Epithelial cell of prostate (primary cell): ENCODE measurements around the gene MTUS2.

Source experiments
- DNase-seq: peaks from one replicate; pipeline ENCODE4 v3.0.0-alpha.2; 2011; ENCODE audit warnings: low read depth, low spot score
- H3K27ac ChIP-seq: fragments of 450-650 bp; 2 replicates; pipeline ENCODE4 v1.5.1; 2017; ENCODE audit warnings: mild to moderate bottlenecking

The MTUS2 gene

GRCh38 chr13:29527511-29527910 is 707.4 kb downstream of the MTUS2 start:
- H3K27ac ChIP-seq = no peak overlapping the region
- DNase-seq = no peak

- no peak for DNase-seq
- H3K27ac ChIP-seq = no peak overlapping the region
Observed at GRCh38 chr13:29527916-29528315, 707.8 kb downstream of the MTUS2 start.

GRCh38 chr13:29529754-29530153 is 709.6 kb downstream of the MTUS2 start:
- no peak for DNase-seq
- no peak overlapping the region for H3K27ac ChIP-seq

- no peak overlapping the region for H3K27ac ChIP-seq
- no peak for DNase-seq
Observed at GRCh38 chr13:29530901-29531300, 710.8 kb downstream of the MTUS2 start.

- no peak overlapping the region for H3K27ac ChIP-seq
- DNase-seq = no peak
Observed at GRCh38 chr13:29532116-29532515, 712.0 kb downstream of the MTUS2 start.

- DNase-seq = no peak
- H3K27ac ChIP-seq = no peak overlapping the region
Observed at GRCh38 chr13:29532821-29533220, 712.7 kb downstream of the MTUS2 start.

- no peak for DNase-seq
- no peak overlapping the region for H3K27ac ChIP-seq
Observed at GRCh38 chr13:29534083-29534482, 713.9 kb downstream of the MTUS2 start.

- DNase-seq = no peak
- H3K27ac ChIP-seq = no peak overlapping the region
Observed at GRCh38 chr13:29535663-29536655, 715.8 kb downstream of the MTUS2 start.

GRCh38 chr13:29536853-29537252 is 716.7 kb downstream of the MTUS2 start:
- no peak overlapping the region for H3K27ac ChIP-seq
- no peak for DNase-seq

GRCh38 chr13:29537736-29538651 is 717.9 kb downstream of the MTUS2 start:
- H3K27ac ChIP-seq = no peak overlapping the region
- DNase-seq = no peak

GRCh38 chr13:29538652-29539040 is 718.5 kb downstream of the MTUS2 start:
- DNase-seq = no peak
- no peak overlapping the region for H3K27ac ChIP-seq

- no peak for DNase-seq
- no peak overlapping the region for H3K27ac ChIP-seq
Observed at GRCh38 chr13:29539856-29540255, 719.7 kb downstream of the MTUS2 start.

GRCh38 chr13:29540334-29540733 is 720.2 kb downstream of the MTUS2 start:
- no peak for DNase-seq
- H3K27ac ChIP-seq = no peak overlapping the region

GRCh38 chr13:29540799-29541198 is 720.7 kb downstream of the MTUS2 start:
- no peak for DNase-seq
- H3K27ac ChIP-seq = no peak overlapping the region

- no peak for DNase-seq
- H3K27ac ChIP-seq = no peak overlapping the region
Observed at GRCh38 chr13:29541400-29541799, 721.3 kb downstream of the MTUS2 start.

- no peak overlapping the region for H3K27ac ChIP-seq
- DNase-seq = no peak
Observed at GRCh38 chr13:29542381-29542780, 722.2 kb downstream of the MTUS2 start.

GRCh38 chr13:29543230-29544215 is 723.4 kb downstream of the MTUS2 start:
- no peak overlapping the region for H3K27ac ChIP-seq
- no peak for DNase-seq

GRCh38 chr13:29545988-29546387 is 725.8 kb downstream of the MTUS2 start:
- no peak for DNase-seq
- no peak overlapping the region for H3K27ac ChIP-seq

GRCh38 chr13:29546662-29547061 is 726.5 kb downstream of the MTUS2 start:
- DNase-seq = no peak

GRCh38 chr13:29547153-29547552 is 727.0 kb downstream of the MTUS2 start:
- H3K27ac ChIP-seq = no peak overlapping the region
- DNase-seq = no peak

More at GRCh38 chr13:29546662-29547061, 726.5 kb downstream of the MTUS2 start:
- no peak overlapping the region for H3K27ac ChIP-seq
